ENCODE measurements around the gene RAI14.

Gene RAI14

DNA sequence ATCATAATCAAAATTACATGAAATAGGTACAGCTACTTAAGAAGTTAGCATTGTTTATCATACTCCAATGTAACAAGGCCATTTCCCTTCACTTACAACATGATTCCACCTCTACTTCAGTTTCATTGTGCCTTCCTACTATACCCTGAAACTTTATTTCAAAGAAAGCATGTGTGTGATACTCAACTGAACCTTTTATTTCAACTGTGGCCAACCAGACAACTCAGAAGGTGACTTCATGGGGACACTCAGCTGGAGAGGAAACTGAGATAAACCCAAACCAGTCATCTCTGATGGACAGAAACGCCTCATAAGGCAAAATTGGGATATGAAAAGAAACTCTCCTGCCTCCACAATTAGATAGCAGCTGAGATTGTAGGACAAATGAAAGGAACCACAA, 177.0 kb downstream of the RAI14 start:
- Histone ChIP-seq H3K9me2 (replicated peaks; ENCODE audit: insufficient read depth, low read length) (no peaks in the 10 kb centered on the region), H3K36me3 (replicated peaks; ENCODE audit: insufficient read depth, low read length) (no peaks in the 10 kb centered on the region), H3K79me2 (ENCODE audit: low read length) (no peaks in the 10 kb centered on the region), H3K4me2 (ENCODE audit: low read depth, low read length) (no peak overlapping the region), H4K20me1 (ENCODE audit: insufficient read depth, low read length) (no peaks in the 10 kb centered on the region), H3K4me3 (ENCODE audit: low read length) (no peak overlapping the region), H3K27me3 (replicated peaks; ENCODE audit: insufficient read depth, low read length) (no peaks in the 10 kb centered on the region), H2AFZ (ENCODE audit: low read length) (no peak overlapping the region), H3K4me1 (ENCODE audit: low read length) (no peaks in the 10 kb centered on the region), H3K27ac (ENCODE audit: low read length) (no peak overlapping the region), H3F3A (ENCODE audit: insufficient read depth, low read length) (no peaks in the 10 kb centered on the region), H3K9ac (ENCODE audit: low read length) (no peak overlapping the region), H3K9me3 (replicated peaks; ENCODE audit: insufficient read depth, low read length) (no peaks in the 10 kb centered on the region)
- no peak for DNase-seq
- TF ChIP-seq CTCF (IDR thresholded peaks at IDR 0.05; ENCODE audit: low read length) (no peak), EZH2 (optimal IDR thresholded peaks at IDR 0.05; ENCODE audit: low read depth, low read length) (no peak), EZH2phosphoT487 (IDR thresholded peaks at IDR 0.05; ENCODE audit: low read length) (no peak)

DNA sequence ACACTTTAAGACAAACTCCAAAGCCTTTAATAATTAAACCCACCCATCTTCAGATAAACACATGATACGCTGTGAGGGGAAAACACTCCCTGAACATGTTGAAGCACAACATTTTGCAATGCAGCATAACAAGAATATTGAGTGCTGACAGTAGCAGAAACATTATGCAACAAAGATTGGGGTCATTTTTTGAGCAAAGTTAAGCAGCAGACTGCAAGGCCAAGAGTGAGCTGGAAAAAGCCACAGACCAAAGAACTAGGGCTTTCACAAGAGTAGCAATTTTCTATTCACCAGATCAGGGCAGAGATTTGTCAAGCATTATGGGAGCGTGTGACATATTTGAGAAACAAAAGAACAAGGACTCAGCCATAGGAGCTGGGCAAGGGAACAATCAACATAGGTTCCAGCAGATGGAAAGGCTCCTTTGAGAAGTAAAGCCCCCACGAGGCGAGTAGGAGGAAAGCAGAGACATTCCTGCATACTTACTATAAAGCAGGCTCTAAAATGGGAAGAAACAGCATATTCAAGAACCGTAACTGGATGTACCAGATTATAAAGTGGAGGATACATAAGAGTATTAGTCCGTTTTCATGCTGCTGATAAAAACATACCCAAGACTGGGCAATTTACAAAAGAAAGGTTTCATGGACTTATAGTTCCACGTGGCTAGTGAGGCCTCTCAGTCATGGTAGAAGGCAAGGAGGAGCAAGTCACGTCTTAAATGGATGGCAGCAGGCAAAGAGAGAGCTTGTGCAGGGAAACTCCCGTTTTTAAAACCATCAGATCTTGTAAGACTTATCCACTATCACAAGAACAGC, 178.1 kb downstream of the RAI14 start:
- 0 out of 2 replicates have a peak, but pooled peaks cover 4% of the 10 kb centered on the region for H3K4me1 ChIP-seq (ENCODE audit: low read length)
- H3K4me3 ChIP-seq (ENCODE audit: low read length): no peak overlapping the region
- no peak for TF ChIP-seq EZH2phosphoT487 (IDR thresholded peaks at IDR 0.05; ENCODE audit: low read length)
- no peak for TF ChIP-seq EZH2 (optimal IDR thresholded peaks at IDR 0.05; ENCODE audit: low read depth, low read length)
- TF ChIP-seq CTCF (IDR thresholded peaks at IDR 0.05; ENCODE audit: low read length): no peak
- no peaks in the 10 kb centered on the region for H3K9me2 ChIP-seq (replicated peaks; ENCODE audit: insufficient read depth, low read length)
- 0 out of 2 replicates have a peak, but pooled peaks cover 6% of the 10 kb centered on the region for H3F3A ChIP-seq (ENCODE audit: insufficient read depth, low read length)
- H3K9ac ChIP-seq (ENCODE audit: low read length): no peak overlapping the region
- no peak for DNase-seq
- no peak overlapping the region for H3K27ac ChIP-seq (ENCODE audit: low read length)
- no peaks in the 10 kb centered on the region for H4K20me1 ChIP-seq (ENCODE audit: insufficient read depth, low read length)
- H3K36me3 ChIP-seq (replicated peaks; ENCODE audit: insufficient read depth, low read length): no peaks in the 10 kb centered on the region
- H3K79me2 ChIP-seq (ENCODE audit: low read length): no peaks in the 10 kb centered on the region
- H3K4me2 ChIP-seq (ENCODE audit: low read depth, low read length): no peak overlapping the region
- no peaks in the 10 kb centered on the region for H3K27me3 ChIP-seq (replicated peaks; ENCODE audit: insufficient read depth, low read length)
- H3K9me3 ChIP-seq (replicated peaks; ENCODE audit: insufficient read depth, low read length): no peaks in the 10 kb centered on the region
- H2AFZ ChIP-seq (ENCODE audit: low read length): no peak overlapping the region

DNA sequence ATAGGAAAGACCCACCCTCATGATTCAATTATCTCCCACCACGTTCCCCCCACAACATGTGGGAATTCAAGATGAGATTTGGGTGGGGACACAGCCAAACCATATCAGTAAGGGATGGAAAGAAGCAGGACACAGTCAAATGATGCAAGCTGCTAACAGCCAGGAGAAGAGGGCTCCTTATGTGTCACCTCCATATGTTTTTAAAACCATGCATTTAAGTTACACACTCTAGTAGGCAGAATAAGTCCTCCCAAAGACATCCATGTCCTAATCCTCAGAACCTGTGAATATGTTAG, 178.6 kb downstream of the RAI14 start:
- H3K9me3 ChIP-seq (replicated peaks; ENCODE audit: insufficient read depth, low read length): no peaks in the 10 kb centered on the region
- no peaks in the 10 kb centered on the region for H3K9me2 ChIP-seq (replicated peaks; ENCODE audit: insufficient read depth, low read length)
- H3K4me3 ChIP-seq (ENCODE audit: low read length): no peak overlapping the region
- no peak overlapping the region for H3K4me2 ChIP-seq (ENCODE audit: low read depth, low read length)
- TF ChIP-seq EZH2 (optimal IDR thresholded peaks at IDR 0.05; ENCODE audit: low read depth, low read length) (no peak), CTCF (IDR thresholded peaks at IDR 0.05; ENCODE audit: low read length) (no peak), EZH2phosphoT487 (IDR thresholded peaks at IDR 0.05; ENCODE audit: low read length) (no peak)
- no peaks in the 10 kb centered on the region for H4K20me1 ChIP-seq (ENCODE audit: insufficient read depth, low read length)
- DNase-seq: no peak
- no peak overlapping the region for H3K9ac ChIP-seq (ENCODE audit: low read length)
- H3K36me3 ChIP-seq (replicated peaks; ENCODE audit: insufficient read depth, low read length): no peaks in the 10 kb centered on the region
- H3F3A ChIP-seq (ENCODE audit: insufficient read depth, low read length): peaks cover 10% of the 10 kb centered on the region; the same call in 1 of the 2 replicates
- H2AFZ ChIP-seq (ENCODE audit: low read length): no peak overlapping the region
- no peak overlapping the region for H3K27ac ChIP-seq (ENCODE audit: low read length)
- H3K27me3 ChIP-seq (replicated peaks; ENCODE audit: insufficient read depth, low read length): no peaks in the 10 kb centered on the region
- 0 out of 2 replicates have a peak, but pooled peaks cover 4% of the 10 kb centered on the region for H3K4me1 ChIP-seq (ENCODE audit: low read length)
- H3K79me2 ChIP-seq (ENCODE audit: low read length): no peaks in the 10 kb centered on the region

Measured in MM.1S (cell line).